Coronary artery (tissue), 2 donors: ENCODE results near the gene GPC3.

Experiments used
- DNase-seq: peaks from one replicate; pipeline ENCODE4 v3.0.0-alpha.2; 2017; ENCODE audit warnings: low spot score
- H3K27ac ChIP-seq, 2 donors: fragments of 200-600 bp; sonication (generic); one replicate each; pipeline ENCODE4 v1.5.1; 2016 to 2019
- H3K4me3 ChIP-seq: fragments of 200-600 bp; sonication (generic); 2 replicates; pipeline ENCODE4 v1.5.1; 2016; ENCODE audit warnings: mild to moderate bottlenecking, moderate library complexity
- CTCF ChIP-seq: fragments of 200-600 bp; sonication (generic); IDR thresholded peaks from one replicate; pipeline ENCODE4 v1.5.1; 2019; ENCODE audit warnings: antibody characterized with exemption

Gene GPC3

GRCh38 chrX:133640161-133641015, 345.0 kb downstream of the GPC3 start:
- Histone ChIP-seq H3K4me3 (no peak overlapping the region), H3K27ac (no peak overlapping the region)
- TF ChIP-seq CTCF: no peak
- no peak for DNase-seq

- no peak for TF ChIP-seq CTCF
- DNase-seq: no peak
- Histone ChIP-seq H3K27ac (no peak overlapping the region), H3K4me3 (no peak overlapping the region)
Observed at GRCh38 chrX:133639726-133640125, 345.7 kb downstream of the GPC3 start.

GRCh38 chrX:133638285-133638684, 347.1 kb downstream of the GPC3 start:
- DNase-seq: no peak
- no peak overlapping the region for H3K27ac ChIP-seq
- TF ChIP-seq CTCF: no peak
- H3K4me3 ChIP-seq: no peak overlapping the region

- Histone ChIP-seq H3K27ac (no peak overlapping the region), H3K4me3 (no peak overlapping the region)
- DNase-seq: no peak
- TF ChIP-seq CTCF: no peak
Observed at GRCh38 chrX:133637765-133638164, 347.6 kb downstream of the GPC3 start.

GRCh38 chrX:133636009-133636408, 349.4 kb downstream of the GPC3 start:
- TF ChIP-seq CTCF: no peak
- Histone ChIP-seq H3K27ac (no peak overlapping the region), H3K4me3 (no peak overlapping the region)
- DNase-seq: no peak

- no peak for DNase-seq
- TF ChIP-seq CTCF: no peak
- Histone ChIP-seq H3K4me3 (no peak overlapping the region), H3K27ac (no peak overlapping the region)
Observed at GRCh38 chrX:133634416-133634815, 351.0 kb downstream of the GPC3 start.

GRCh38 chrX:133633950-133634349, 351.4 kb downstream of the GPC3 start:
- no peak for TF ChIP-seq CTCF

More at GRCh38 chrX:133633950-133634349, 351.4 kb downstream of the GPC3 start:
- H3K4me3 ChIP-seq: no peak overlapping the region
- no peak overlapping the region for H3K27ac ChIP-seq
- DNase-seq: no peak
